A673 (cell line): ENCODE results near the gene SUPT5H.

Experiments used
- CTCF ChIP-seq: fragments of 300-800, 200-600 bp; sonication (generic); conservative IDR thresholded peaks from 2 replicates; pipeline ENCODE4 v1.5.1; 2017; ENCODE audit warnings: low read depth, mild to moderate bottlenecking, antibody characterized with exemption, low read length, moderate library complexity, mixed read lengths
- EZH2 ChIP-seq: fragments of 200-600 bp; sonication (generic); IDR thresholded peaks from 2 replicates; pipeline ENCODE4 v1.6.1; 2017; ENCODE audit warnings: borderline replicate concordance, low read depth, mild to moderate bottlenecking, mixed read lengths, antibody characterized with exemption, low read length; ENCODE audit not compliant: poor library complexity, severe bottlenecking

- no peak for TF ChIP-seq CTCF
- no peak for TF ChIP-seq EZH2
Measured at GRCh38 chr19:39415111-39416046, 30.0 kb upstream of the SUPT5H start.
